ENCODE measurements around the gene PATL1.

PATL1 gene

GRCh38 chr11:59615120-59615636, 53.7 kb downstream of the PATL1 start:
- peak overlapping the region; percentile 97 for H3K4me3 ChIP-seq (ENCODE audit: low read length)
- no peak for DNase-seq (ENCODE audit: low read depth)
- no peak for TF ChIP-seq CTCF (conservative IDR thresholded peaks at IDR 0.05; ENCODE audit: low read depth, low read length)

- TF ChIP-seq CTCF (conservative IDR thresholded peaks at IDR 0.05; ENCODE audit: low read depth, low read length), result no peak
- H3K4me3 ChIP-seq (ENCODE audit: low read length), result peak overlapping the region; percentile 97
- DNase-seq (ENCODE audit: low read depth), result no peak
These were observed 54.3 kb downstream of the PATL1 start for GRCh38 chr11:59614277-59615119.

GRCh38 chr11:59611570-59612565, 57.0 kb downstream of the PATL1 start:
- peak; percentile 28 for DNase-seq (ENCODE audit: low read depth)
- no peak overlapping the region for H3K4me3 ChIP-seq (ENCODE audit: low read length)

GRCh38 chr11:59610289-59610688, 58.5 kb downstream of the PATL1 start:
- no peak for DNase-seq (ENCODE audit: low read depth)

More at GRCh38 chr11:59611570-59612565, 57.0 kb downstream of the PATL1 start:
- TF ChIP-seq CTCF (conservative IDR thresholded peaks at IDR 0.05; ENCODE audit: low read depth, low read length), result no peak

DNA sequence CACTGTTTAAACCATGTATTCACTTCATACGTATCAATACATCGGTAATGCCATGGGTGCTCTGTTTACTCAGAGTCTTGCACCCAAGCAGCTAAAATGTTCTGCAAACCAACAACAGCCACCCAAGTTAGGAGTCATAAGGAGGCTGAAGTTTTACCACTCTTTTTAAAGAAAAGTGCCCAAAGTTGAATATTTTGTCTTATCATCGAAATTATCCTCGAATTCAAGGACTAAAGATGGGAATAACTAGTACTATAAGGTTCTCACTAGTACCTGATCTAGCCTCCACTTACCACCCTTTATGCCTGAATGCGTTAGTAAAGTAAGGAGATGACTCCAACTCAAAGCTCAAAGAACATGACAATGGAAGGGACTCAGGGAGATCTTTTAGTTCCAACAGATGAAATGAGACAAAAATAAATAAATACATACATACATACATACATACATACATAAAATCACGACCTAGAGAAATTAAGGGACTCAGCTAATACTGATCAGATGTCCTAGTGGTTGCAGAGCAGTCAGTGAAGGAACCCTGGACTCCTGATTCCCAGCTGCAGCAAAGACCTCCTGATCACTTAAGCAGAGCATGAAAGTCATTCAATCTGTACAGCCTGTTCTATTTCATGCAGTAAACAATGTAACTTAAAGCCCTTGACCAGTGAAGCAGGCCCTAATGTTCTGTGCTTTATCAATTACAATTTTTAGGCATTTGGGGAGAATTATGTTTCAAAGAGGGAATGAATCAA, 61.0 kb downstream of the PATL1 start:
- no peak for TF ChIP-seq CTCF (conservative IDR thresholded peaks at IDR 0.05; ENCODE audit: low read depth, low read length)
- H3K4me3 ChIP-seq (ENCODE audit: low read length), result no peak overlapping the region
- no peak for DNase-seq (ENCODE audit: low read depth)

More at GRCh38 chr11:59610289-59610688, 58.5 kb downstream of the PATL1 start:
- TF ChIP-seq CTCF (conservative IDR thresholded peaks at IDR 0.05; ENCODE audit: low read depth, low read length), result no peak
- no peak overlapping the region for H3K4me3 ChIP-seq (ENCODE audit: low read length)

GRCh38 chr11:59602432-59602831, 66.4 kb downstream of the PATL1 start:
- H3K4me3 ChIP-seq (ENCODE audit: low read length), result no peak overlapping the region
- TF ChIP-seq CTCF (conservative IDR thresholded peaks at IDR 0.05; ENCODE audit: low read depth, low read length), result no peak
- no peak for DNase-seq (ENCODE audit: low read depth)

Measured in retinal pigment epithelial cell (primary cell).